ENCODE results near the gene TPRKB. TPM values are rescaled to one million over a fixed set of nuclear protein-coding genes. Genes with fewer than 3 reads are reported as not detected.

Gene TPRKB
- total and polyA plus RNA-seq, 9 of the 15 experiments (the other 6 are each of a cell fraction or from before 2014, with no cell fraction given): 55.6 to 250 (median 112) TPM

DNA sequence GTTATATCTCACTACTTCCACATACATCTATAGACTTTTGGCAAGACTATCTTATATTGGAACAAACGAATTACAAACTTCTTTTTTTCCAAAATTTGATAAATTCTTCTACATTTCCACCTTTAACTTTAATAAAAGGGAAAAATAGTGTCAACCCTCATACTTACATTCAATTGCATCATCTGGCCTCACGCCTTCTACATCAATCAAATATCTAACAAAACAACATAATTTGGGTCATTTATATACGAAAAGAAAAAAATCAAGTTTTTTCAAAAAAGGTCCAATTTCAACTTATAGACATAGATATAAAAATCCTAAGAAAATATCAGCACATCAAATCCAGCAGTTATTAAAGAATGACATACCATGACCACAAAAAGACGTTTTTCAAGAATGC, 29.8 kb upstream of the TPRKB start (continued):
- TF ChIP-seq SMAD1 (IDR thresholded peaks at IDR 0.05; ENCODE audit: low read depth, low read length, partially characterized antibody) (no peak), HLTF (IDR thresholded peaks at IDR 0.05) (no peak), ZNF589 (CRISPR knock-in tag; IDR thresholded peaks at IDR 0.05; ENCODE audit: low read depth) (no peak), BHLHE40 (IDR thresholded peaks at IDR 0.05; ENCODE audit: low read length) (no peak), SETDB1 (IDR thresholded peaks at IDR 0.05; ENCODE audit: low read length) (no peak), ZNF175 (CRISPR knock-in tag; IDR thresholded peaks at IDR 0.05; ENCODE audit: low read depth) (peak; percentile 56; the same call in 1 of the 2 replicates), MEIS2 (IDR thresholded peaks at IDR 0.05; ENCODE audit: partially characterized antibody) (peak; percentile 13)
- TF ChIP-seq, protein P1, sequence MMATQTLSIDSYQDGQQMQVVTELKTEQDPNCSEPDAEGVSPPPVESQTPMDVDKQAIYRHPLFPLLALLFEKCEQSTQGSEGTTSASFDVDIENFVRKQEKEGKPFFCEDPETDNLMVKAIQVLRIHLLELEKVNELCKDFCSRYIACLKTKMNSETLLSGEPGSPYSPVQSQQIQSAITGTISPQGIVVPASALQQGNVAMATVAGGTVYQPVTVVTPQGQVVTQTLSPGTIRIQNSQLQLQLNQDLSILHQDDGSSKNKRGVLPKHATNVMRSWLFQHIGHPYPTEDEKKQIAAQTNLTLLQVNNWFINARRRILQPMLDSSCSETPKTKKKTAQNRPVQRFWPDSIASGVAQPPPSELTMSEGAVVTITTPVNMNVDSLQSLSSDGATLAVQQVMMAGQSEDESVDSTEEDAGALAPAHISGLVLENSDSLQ (IDR thresholded peaks at IDR 0.05): peak; percentile 14; the same call in 1 of the 2 replicates
- TF ChIP-seq, protein P2, sequence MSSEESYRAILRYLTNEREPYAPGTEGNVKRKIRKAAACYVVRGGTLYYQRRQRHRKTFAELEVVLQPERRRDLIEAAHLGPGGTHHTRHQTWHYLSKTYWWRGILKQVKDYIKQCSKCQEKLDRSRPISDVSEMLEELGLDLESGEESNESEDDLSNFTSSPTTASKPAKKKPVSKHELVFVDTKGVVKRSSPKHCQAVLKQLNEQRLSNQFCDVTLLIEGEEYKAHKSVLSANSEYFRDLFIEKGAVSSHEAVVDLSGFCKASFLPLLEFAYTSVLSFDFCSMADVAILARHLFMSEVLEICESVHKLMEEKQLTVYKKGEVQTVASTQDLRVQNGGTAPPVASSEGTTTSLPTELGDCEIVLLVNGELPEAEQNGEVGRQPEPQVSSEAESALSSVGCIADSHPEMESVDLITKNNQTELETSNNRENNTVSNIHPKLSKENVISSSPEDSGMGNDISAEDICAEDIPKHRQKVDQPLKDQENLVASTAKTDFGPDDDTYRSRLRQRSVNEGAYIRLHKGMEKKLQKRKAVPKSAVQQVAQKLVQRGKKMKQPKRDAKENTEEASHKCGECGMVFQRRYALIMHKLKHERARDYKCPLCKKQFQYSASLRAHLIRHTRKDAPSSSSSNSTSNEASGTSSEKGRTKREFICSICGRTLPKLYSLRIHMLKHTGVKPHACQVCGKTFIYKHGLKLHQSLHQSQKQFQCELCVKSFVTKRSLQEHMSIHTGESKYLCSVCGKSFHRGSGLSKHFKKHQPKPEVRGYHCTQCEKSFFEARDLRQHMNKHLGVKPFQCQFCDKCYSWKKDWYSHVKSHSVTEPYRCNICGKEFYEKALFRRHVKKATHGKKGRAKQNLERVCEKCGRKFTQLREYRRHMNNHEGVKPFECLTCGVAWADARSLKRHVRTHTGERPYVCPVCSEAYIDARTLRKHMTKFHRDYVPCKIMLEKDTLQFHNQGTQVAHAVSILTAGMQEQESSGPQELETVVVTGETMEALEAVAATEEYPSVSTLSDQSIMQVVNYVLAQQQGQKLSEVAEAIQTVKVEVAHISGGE (CRISPR knock-in tag; IDR thresholded peaks at IDR 0.05): no peak

Measured in K562 (cell line).